Measurements from ENCODE around the gene ATG4D.

DNA sequence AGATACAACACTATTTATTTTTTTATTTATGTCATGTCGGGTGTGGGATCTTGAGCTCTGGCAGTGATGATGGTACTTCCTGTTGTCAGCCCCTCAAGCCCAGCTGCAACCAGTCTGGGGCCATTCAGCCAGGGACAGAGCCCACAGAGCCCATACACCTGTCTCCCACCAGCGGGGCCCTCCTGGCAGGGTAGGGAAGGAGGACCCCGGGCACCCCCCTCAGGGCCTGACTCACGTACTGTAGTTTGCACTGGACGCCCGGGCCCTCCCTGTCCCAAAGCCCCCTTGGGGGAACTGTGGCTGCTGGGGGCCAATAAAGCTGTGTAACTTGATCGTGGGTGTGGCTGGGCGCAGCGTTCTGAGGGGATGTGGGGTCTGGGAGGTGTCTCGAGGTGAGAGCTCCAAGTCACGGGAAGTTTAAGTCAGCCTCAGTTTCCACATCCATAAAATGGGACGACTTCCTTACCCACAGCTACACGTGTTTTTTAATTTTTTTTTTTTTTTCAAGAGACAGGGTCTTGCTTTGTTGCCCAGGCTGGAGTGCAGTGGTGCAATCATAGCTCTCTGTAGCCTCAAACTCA, 9.5 kb downstream of the ATG4D start:
- TF ChIP-seq EP300 (IDR thresholded peaks at IDR 0.05) (no peak), POLR2A (IDR thresholded peaks at IDR 0.05) (no peak), POLR2AphosphoS5 (IDR thresholded peaks at IDR 0.05) (no peak)
- TF ChIP-seq, protein P1, sequence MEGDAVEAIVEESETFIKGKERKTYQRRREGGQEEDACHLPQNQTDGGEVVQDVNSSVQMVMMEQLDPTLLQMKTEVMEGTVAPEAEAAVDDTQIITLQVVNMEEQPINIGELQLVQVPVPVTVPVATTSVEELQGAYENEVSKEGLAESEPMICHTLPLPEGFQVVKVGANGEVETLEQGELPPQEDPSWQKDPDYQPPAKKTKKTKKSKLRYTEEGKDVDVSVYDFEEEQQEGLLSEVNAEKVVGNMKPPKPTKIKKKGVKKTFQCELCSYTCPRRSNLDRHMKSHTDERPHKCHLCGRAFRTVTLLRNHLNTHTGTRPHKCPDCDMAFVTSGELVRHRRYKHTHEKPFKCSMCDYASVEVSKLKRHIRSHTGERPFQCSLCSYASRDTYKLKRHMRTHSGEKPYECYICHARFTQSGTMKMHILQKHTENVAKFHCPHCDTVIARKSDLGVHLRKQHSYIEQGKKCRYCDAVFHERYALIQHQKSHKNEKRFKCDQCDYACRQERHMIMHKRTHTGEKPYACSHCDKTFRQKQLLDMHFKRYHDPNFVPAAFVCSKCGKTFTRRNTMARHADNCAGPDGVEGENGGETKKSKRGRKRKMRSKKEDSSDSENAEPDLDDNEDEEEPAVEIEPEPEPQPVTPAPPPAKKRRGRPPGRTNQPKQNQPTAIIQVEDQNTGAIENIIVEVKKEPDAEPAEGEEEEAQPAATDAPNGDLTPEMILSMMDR (IDR thresholded peaks at IDR 0.05) = no peak

Data from gastroesophageal sphincter (tissue), 3 donors.